Occipital lobe (tissue), 1 donor: ENCODE results near the gene DCAF8L1. TPM values are rescaled to one million over a fixed set of nuclear protein-coding genes. Genes with fewer than 3 reads are reported as not detected.

ENCODE experiments used
- total RNA-seq: library from RNA; depleted of rRNA; stranded (reverse); fragments of >200 nt; gene quantifications from one replicate; pipeline ENCODE4 v1.2.3, GENCODE V29; 2014

The DCAF8L1 gene
- total RNA-seq, 1 donor from 2014 or later, result not detected

Other genes starting within 250 kb of the DCAF8L1 start
- gene MAGEB10, start 173.5 kb downstream of the DCAF8L1 start, total RNA-seq, result not detected